ENCODE data around the gene FOXN3.

GRCh38 chr14:89419973-89420482 lies 3.0 kb upstream of the FOXN3 start:
- no peak for TF ChIP-seq POLR2A (IDR thresholded peaks at IDR 0.05)
- no peak for TF ChIP-seq POLR2AphosphoS5 (IDR thresholded peaks at IDR 0.05)
- TF ChIP-seq CTCF (IDR thresholded peaks at IDR 0.05 in 8 of 11, conservative IDR thresholded peaks at IDR 0.05 in 3 of 11), result no peak
